IMR-90 (cell line): Measurements from ENCODE around the gene TRAPPC10. TPM values are rescaled to one million over a fixed set of nuclear protein-coding genes. Genes with fewer than 3 reads are reported as not detected.

Source experiments
- ATAC-seq: fragments of 200-7000 bp; cut with Tn5 transposase; 2 replicates; pipeline ENCODE4 v1.9.1; 2020; ENCODE audit warnings: low read depth, mild to moderate bottlenecking, moderate library complexity
- BruUV-seq: library from RNA; stranded (reverse); fragments of 400-500 nt; replicated peaks from 2 replicates; lab custom pipeline; 2021; lab: Mats Ljungman, UMichigan
- CTCF ChIA-PET: fragments of 300-600 bp; formaldehyde crosslinking; extraction: SDS; loops from one replicate; lab custom pipeline; 2021; ENCODE audit warnings: antibody characterized with exemption; lab: Yijun Ruan, JAX
- POLR2A ChIA-PET: fragments of 300-600 bp; sonication (Branson Sonifier 250); formaldehyde crosslinking; loops from one replicate; lab custom pipeline; 2022; ENCODE audit warnings: antibody characterized with exemption; ENCODE audit not compliant: unreplicated experiment; lab: Charles Lee
- DNase-seq: peaks from one replicate; pipeline ENCODE4 v3.0.0; 2013
- H2AFZ ChIP-seq: replicated peaks from 2 replicates; pipeline ENCODE3; 2013; ENCODE audit warnings: low read length, mild to moderate bottlenecking; ENCODE audit not compliant: poor library complexity
- H2AK5ac ChIP-seq: 2 replicates; pipeline ENCODE4 v1.6.1; 2013; ENCODE audit warnings: low read depth, low read length, inconsistent platforms
- H2AK9ac ChIP-seq: replicated peaks from 2 replicates; pipeline ENCODE3; 2013; ENCODE audit warnings: mild to moderate bottlenecking, low read depth, low read length, moderate library complexity; ENCODE audit not compliant: poor library complexity
- H2BK120ac ChIP-seq: 2 replicates; pipeline ENCODE4 v1.6.1; 2013; ENCODE audit warnings: low read depth, low read length, inconsistent platforms
- H2BK15ac ChIP-seq: 3 replicates; pipeline ENCODE4 v1.6.1; 2013; ENCODE audit warnings: low read depth, low read length, inconsistent platforms
- H2BK20ac ChIP-seq: 2 replicates; pipeline ENCODE4 v1.6.1; 2013; ENCODE audit warnings: low read depth, mild to moderate bottlenecking, inconsistent platforms, low read length, moderate library complexity
- H2BK5ac ChIP-seq: 2 replicates; pipeline ENCODE4 v1.6.1; 2013; ENCODE audit warnings: mild to moderate bottlenecking, low read depth, low read length, inconsistent platforms; ENCODE audit not compliant: poor library complexity, severe bottlenecking
- H3K14ac ChIP-seq: replicated peaks from 2 replicates; pipeline ENCODE4 v1.6.1; 2013; ENCODE audit warnings: low read depth, low read length, inconsistent platforms
- H3K18ac ChIP-seq: 2 replicates; pipeline ENCODE4 v1.6.1; 2013; ENCODE audit warnings: low read depth, low read length, control low read depth
- H3K23ac ChIP-seq: 2 replicates; pipeline ENCODE4 v1.6.1; 2013; ENCODE audit warnings: low read depth, low read length, inconsistent platforms
- H3K27ac ChIP-seq: 2 replicates; pipeline ENCODE4 v1.5.1; 2013; ENCODE audit warnings: mild to moderate bottlenecking, control low read depth, low read length; ENCODE audit not compliant: insufficient read depth
- H3K27me3 ChIP-seq: 2 replicates; pipeline ENCODE4 v1.6.1; 2013; ENCODE audit warnings: low read length; ENCODE audit not compliant: control insufficient read depth, insufficient read depth
- H3K36me3 ChIP-seq: 2 replicates; pipeline ENCODE4 v1.6.1; 2013; ENCODE audit warnings: low read length, mixed read lengths; ENCODE audit not compliant: control insufficient read depth, insufficient read depth
- H3K4ac ChIP-seq: 2 replicates; pipeline ENCODE4 v1.6.1; 2013; ENCODE audit warnings: low read depth, low read length, inconsistent platforms
- H3K4me1 ChIP-seq: 2 replicates; pipeline ENCODE4 v1.6.1; 2013; ENCODE audit warnings: low read length, mixed read lengths; ENCODE audit not compliant: control insufficient read depth, insufficient read depth
- H3K4me2 ChIP-seq: 2 replicates; pipeline ENCODE4 v1.6.1; 2013; ENCODE audit warnings: low read depth, mild to moderate bottlenecking, control low read depth, low read length, moderate library complexity
- H3K4me3 ChIP-seq: 2 replicates; pipeline ENCODE4 v1.5.1; 2013; ENCODE audit warnings: low read depth, mild to moderate bottlenecking, control low read depth, low read length, moderate library complexity; ENCODE audit not compliant: insufficient read depth
- H3K56ac ChIP-seq: 2 replicates; pipeline ENCODE4 v1.6.1; 2013; ENCODE audit warnings: low read length, inconsistent platforms; ENCODE audit not compliant: insufficient read depth; ENCODE audit errors: extremely low read depth
- H3K79me1 ChIP-seq, 2 experiments: 2 replicates each; pipeline ENCODE4 v1.6.1; 2013; ENCODE audit warnings: low read length in 2 of 2, inconsistent platforms in 1 of 2, low read depth in 1 of 2
- H3K9ac ChIP-seq: 2 replicates; pipeline ENCODE4 v1.6.1; 2013; ENCODE audit warnings: low read depth, low read length, control low read depth
- H3K9me1 ChIP-seq: 2 replicates; pipeline ENCODE4 v1.6.1; 2013; ENCODE audit warnings: low read length, inconsistent platforms; ENCODE audit not compliant: insufficient read depth
- H3K9me3 ChIP-seq: 2 replicates; pipeline ENCODE4 v1.6.1; 2013; ENCODE audit warnings: low read length; ENCODE audit not compliant: control insufficient read depth, insufficient read depth
- H4K20me1 ChIP-seq: 2 replicates; pipeline ENCODE4 v1.6.1; 2013; ENCODE audit warnings: low read length, inconsistent platforms; ENCODE audit not compliant: insufficient read depth
- H4K5ac ChIP-seq: 2 replicates; pipeline ENCODE4 v1.6.1; 2013; ENCODE audit warnings: mild to moderate bottlenecking, low read depth, low read length, control low read depth
- H4K8ac ChIP-seq, 2 experiments: 2 replicates each; pipeline ENCODE4 v1.6.1; 2013; ENCODE audit warnings: low read depth in 2 of 2, low read length in 2 of 2, control low read depth in 1 of 2, inconsistent platforms in 1 of 2
- H4K91ac ChIP-seq: 2 replicates; pipeline ENCODE4 v1.6.1; 2013; ENCODE audit warnings: low read depth, low read length, inconsistent platforms; ENCODE audit not compliant: insufficient read depth
- CHD1 ChIP-seq: IDR thresholded peaks from 2 replicates; pipeline ENCODE4 v1.6.1; 2012; ENCODE audit warnings: low read depth, low read length, improper control_type of control experiment
- FOS ChIP-seq: fragments of 150-350 bp; IDR thresholded peaks from 2 replicates; pipeline ENCODE4 v1.6.1; 2016; ENCODE audit warnings: low read depth, low read length
- MXI1 ChIP-seq: IDR thresholded peaks from 2 replicates; pipeline ENCODE4 v1.6.1; 2012; ENCODE audit warnings: low read depth, mild to moderate bottlenecking, low read length, moderate library complexity, borderline replicate concordance
- NFE2L2 ChIP-seq: fragments of 150-350 bp; IDR thresholded peaks from 2 replicates; pipeline ENCODE4 v1.6.1; 2016; ENCODE audit warnings: low read depth, mild to moderate bottlenecking, low read length
- RAD21 ChIP-seq: IDR thresholded peaks from 2 replicates; pipeline ENCODE4 v1.6.1; 2012; ENCODE audit warnings: low read length, improper control_type of control experiment
- RFX5 ChIP-seq: IDR thresholded peaks from 2 replicates; pipeline ENCODE4 v1.8.0; 2012; ENCODE audit warnings: low read depth, mild to moderate bottlenecking, low read length, moderate library complexity
- WGBS, 2 experiments: methylation state at CpG; one replicate each; pipeline versions ENCODE4 v1.1.5 to v1.1.7; 2013; ENCODE audit warnings: missing lambda C conversion rate in 2 of 2; ENCODE audit not compliant: insufficient read length in 1 of 2; ENCODE audit errors: extremely low coverage in 2 of 2; 5-methylcytosine and 5-hydroxymethylcytosine counted together
- dilution Hi-C: fragments of 300-500 bp; cut with HindIII; formaldehyde crosslinking; loops from one replicate; pipeline ENCODE4 v1.14.3; 2018; ENCODE audit warnings: low sequenced_read_pairs; ENCODE audit not compliant: unreplicated experiment
- in situ Hi-C: fragments of 300-500 bp; cut with MboI; formaldehyde crosslinking; loops from 3 replicates; pipeline ENCODE4 v1.14.3; 2019; ENCODE audit warnings: low sequenced_read_pairs, inconsistent platforms, mixed read lengths
- intact Hi-C: fragments of 100-400 bp; cut with micrococcal nuclease; formaldehyde crosslinking; loops from 2 replicates; pipeline ENCODE4 v1.10.0; 2022
- polyA plus RNA-seq, 3 experiments: library from polyadenylated mRNA; depleted of rRNA; stranded (reverse); fragments of >200 nt; gene quantifications; 2 replicates each; pipeline ENCODE4 v1.2.3, GENCODE V29; 2012; ENCODE audit warnings: low replicate concordance in 1 of 3
- total RNA-seq: library from RNA; depleted of rRNA; stranded (reverse); fragments of >200 nt; gene quantifications from 2 replicates; pipeline ENCODE4 v1.2.3, GENCODE V29; 2012
- TF ChIP-seq, protein P1 (sequence below): fragments of 150-350 bp; IDR thresholded peaks from 2 replicates; pipeline ENCODE4 v1.6.1; 2017; ENCODE audit warnings: mild to moderate bottlenecking, antibody characterized with exemption, low read length, low read depth
- TF ChIP-seq, protein P2 (sequence below): fragments of 150-350 bp; IDR thresholded peaks from 2 replicates; pipeline ENCODE4 v1.6.1; 2016; ENCODE audit warnings: low read depth, mild to moderate bottlenecking, low read length, moderate library complexity, borderline replicate concordance

Gene TRAPPC10
- total and polyA plus RNA-seq, 2 of the 4 experiments (the other 2 are of a cell fraction), result 17.8 to 18.1 TPM

DNA sequence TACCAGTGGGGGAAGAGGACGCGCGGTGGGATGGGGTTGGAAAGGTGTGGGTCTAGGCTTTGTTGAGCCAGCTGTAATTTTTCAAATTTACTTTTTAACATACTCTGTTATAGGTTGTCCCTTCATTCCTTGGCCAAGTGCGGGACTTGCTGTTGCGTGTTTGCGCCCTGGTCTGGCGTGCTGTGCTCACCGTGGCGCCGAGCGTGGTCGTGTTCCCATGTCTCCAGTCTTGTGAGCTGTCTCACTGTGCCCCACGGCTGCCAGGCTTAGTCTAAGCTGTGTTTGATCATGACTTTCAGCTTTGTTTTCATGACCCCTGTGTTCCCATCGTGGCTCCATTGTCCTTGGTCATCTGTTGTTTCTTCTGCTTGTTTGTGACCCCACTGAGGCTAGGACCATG lies 26.0 kb downstream of the TRAPPC10 start:
- no peak for DNase-seq
- ChIA-PET POLR2A (no interaction called here), CTCF (no interaction called here)
- H3K9me1 ChIP-seq, result peaks cover 5% of the 10 kb centered on the region; the same call in 1 of the 2 replicates
- in situ Hi-C loops, result no loop called here
- H3K27me3 ChIP-seq, result no peaks in the 10 kb centered on the region
- H3K56ac ChIP-seq, result no peak overlapping the region
- H2AFZ ChIP-seq, result no peak overlapping the region
- WGBS, 2 experiments, result 85% methylated on average over 10 of the region's 14 CpGs; no CpG with 5 or more reads in 1 of the 2 experiments
- no peak overlapping the region for H3K23ac ChIP-seq
- H3K4me3 ChIP-seq, result no peak overlapping the region
- peaks cover 28% of the 10 kb centered on the region for H3K36me3 ChIP-seq
- no peak overlapping the region for H2BK20ac ChIP-seq
- TF ChIP-seq RAD21 (no peak), FOS (no peak), RFX5 (no peak), MXI1 (no peak), NFE2L2 (no peak), CHD1 (no peak)
- TF ChIP-seq, protein P1, sequence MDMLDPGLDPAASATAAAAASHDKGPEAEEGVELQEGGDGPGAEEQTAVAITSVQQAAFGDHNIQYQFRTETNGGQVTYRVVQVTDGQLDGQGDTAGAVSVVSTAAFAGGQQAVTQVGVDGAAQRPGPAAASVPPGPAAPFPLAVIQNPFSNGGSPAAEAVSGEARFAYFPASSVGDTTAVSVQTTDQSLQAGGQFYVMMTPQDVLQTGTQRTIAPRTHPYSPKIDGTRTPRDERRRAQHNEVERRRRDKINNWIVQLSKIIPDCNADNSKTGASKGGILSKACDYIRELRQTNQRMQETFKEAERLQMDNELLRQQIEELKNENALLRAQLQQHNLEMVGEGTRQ, result no peak
- TF ChIP-seq, protein P2, sequence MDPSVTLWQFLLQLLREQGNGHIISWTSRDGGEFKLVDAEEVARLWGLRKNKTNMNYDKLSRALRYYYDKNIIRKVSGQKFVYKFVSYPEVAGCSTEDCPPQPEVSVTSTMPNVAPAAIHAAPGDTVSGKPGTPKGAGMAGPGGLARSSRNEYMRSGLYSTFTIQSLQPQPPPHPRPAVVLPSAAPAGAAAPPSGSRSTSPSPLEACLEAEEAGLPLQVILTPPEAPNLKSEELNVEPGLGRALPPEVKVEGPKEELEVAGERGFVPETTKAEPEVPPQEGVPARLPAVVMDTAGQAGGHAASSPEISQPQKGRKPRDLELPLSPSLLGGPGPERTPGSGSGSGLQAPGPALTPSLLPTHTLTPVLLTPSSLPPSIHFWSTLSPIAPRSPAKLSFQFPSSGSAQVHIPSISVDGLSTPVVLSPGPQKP, result no peak
- H3K4ac ChIP-seq, result no peak overlapping the region
- dilution Hi-C loops, result no loop called here
- H4K5ac ChIP-seq, result no peak overlapping the region
- H4K20me1 ChIP-seq, result peaks cover 4% of the 10 kb centered on the region
- no peak overlapping the region for H2BK120ac ChIP-seq
- no TSS peak for BruUV-seq
- H3K4me1 ChIP-seq, result no peaks in the 10 kb centered on the region
- H2BK15ac ChIP-seq, result no peak overlapping the region
- ATAC-seq, result no peak
- H3K27ac ChIP-seq, result no peak overlapping the region
- no peak overlapping the region for H3K9ac ChIP-seq
- H3K18ac ChIP-seq, result no peak overlapping the region
- intact Hi-C loops, result no loop called here
- no peak overlapping the region for H3K4me2 ChIP-seq
- H2AK5ac ChIP-seq, result no peak overlapping the region
- no peak overlapping the region for H3K14ac ChIP-seq
- no peak overlapping the region for H4K91ac ChIP-seq
- no peak overlapping the region for H2BK5ac ChIP-seq
- peaks cover 18 to 40% of the 10 kb centered on the region in 2 experiments for H3K79me1 ChIP-seq
- no peak overlapping the region for H4K8ac ChIP-seq
- H2AK9ac ChIP-seq, result no peak overlapping the region
- no peaks in the 10 kb centered on the region for H3K9me3 ChIP-seq
